ENCODE data around the gene ARSG.

DNA sequence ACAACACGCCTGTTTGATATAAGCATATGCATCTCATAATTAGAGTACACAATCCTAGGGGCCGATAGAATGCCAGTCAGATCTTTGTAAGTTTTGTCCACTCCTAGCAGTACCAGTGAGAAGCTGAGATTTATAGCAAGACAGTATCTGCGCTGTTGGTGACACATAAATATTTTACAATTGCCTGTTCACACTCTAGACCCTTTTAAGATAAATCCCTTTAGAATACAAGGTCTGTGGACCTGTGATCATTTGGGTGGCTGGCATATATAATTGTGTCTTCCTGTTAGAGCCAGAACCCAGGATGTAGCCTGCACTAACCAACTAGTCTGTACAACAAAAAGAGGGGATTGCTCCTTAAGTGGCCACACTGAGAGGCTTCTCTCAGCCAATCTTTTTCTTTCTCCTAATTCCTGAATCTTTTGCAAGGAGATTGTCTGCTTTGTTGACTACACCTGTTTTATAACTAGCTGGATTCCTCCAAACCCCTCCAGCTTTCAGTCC is 91.3 kb downstream of the ARSG start:
- TF ChIP-seq, protein P1, sequence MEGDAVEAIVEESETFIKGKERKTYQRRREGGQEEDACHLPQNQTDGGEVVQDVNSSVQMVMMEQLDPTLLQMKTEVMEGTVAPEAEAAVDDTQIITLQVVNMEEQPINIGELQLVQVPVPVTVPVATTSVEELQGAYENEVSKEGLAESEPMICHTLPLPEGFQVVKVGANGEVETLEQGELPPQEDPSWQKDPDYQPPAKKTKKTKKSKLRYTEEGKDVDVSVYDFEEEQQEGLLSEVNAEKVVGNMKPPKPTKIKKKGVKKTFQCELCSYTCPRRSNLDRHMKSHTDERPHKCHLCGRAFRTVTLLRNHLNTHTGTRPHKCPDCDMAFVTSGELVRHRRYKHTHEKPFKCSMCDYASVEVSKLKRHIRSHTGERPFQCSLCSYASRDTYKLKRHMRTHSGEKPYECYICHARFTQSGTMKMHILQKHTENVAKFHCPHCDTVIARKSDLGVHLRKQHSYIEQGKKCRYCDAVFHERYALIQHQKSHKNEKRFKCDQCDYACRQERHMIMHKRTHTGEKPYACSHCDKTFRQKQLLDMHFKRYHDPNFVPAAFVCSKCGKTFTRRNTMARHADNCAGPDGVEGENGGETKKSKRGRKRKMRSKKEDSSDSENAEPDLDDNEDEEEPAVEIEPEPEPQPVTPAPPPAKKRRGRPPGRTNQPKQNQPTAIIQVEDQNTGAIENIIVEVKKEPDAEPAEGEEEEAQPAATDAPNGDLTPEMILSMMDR (IDR thresholded peaks at IDR 0.05) = no peak
- TF ChIP-seq EZH2 (IDR thresholded peaks at IDR 0.05; ENCODE audit: borderline replicate concordance, insufficient read depth, low read depth, low read length, poor library complexity, severe bottlenecking) = no peak

Data from B cell (primary cell).